SHP77 treated with DMSO at 0.1 percent for 48 hours (cell line): ENCODE measurements around the gene ANKS1B.
A peak's percentile ranks its signal among the peaks of the same experiment; 100 is the strongest.

ENCODE experiments used
- DNase-seq: peaks from one replicate; lab custom pipeline; 2025; lab: John Stamatoyannopoulos, UW

ANKS1B gene

GRCh38 chr12:99450036-99450630, 534.6 kb downstream of the ANKS1B start:
- no peak for DNase-seq

GRCh38 chr12:99444859-99445316, 539.8 kb downstream of the ANKS1B start:
- DNase-seq: no peak

- DNase-seq: no peak
These were observed 542.0 kb downstream of the ANKS1B start for GRCh38 chr12:99442758-99443157.

GRCh38 chr12:99439399-99439798, 545.3 kb downstream of the ANKS1B start:
- DNase-seq: no peak

- no peak for DNase-seq
These were observed 548.2 kb downstream of the ANKS1B start for GRCh38 chr12:99436584-99436983.

GRCh38 chr12:99435095-99435791, 549.5 kb downstream of the ANKS1B start:
- DNase-seq: no peak

- no peak for DNase-seq
These were observed 551.6 kb downstream of the ANKS1B start for GRCh38 chr12:99433155-99433554.

- DNase-seq: no peak
These were observed 553.5 kb downstream of the ANKS1B start for GRCh38 chr12:99431203-99431602.

- no peak for DNase-seq
These were observed 557.6 kb downstream of the ANKS1B start for GRCh38 chr12:99427104-99427503.

GRCh38 chr12:99418379-99418778, 566.4 kb downstream of the ANKS1B start:
- no peak for DNase-seq

GRCh38 chr12:99413751-99414150, 571.0 kb downstream of the ANKS1B start:
- DNase-seq: peak; percentile 21

GRCh38 chr12:99393763-99394162, 591.0 kb downstream of the ANKS1B start:
- DNase-seq: no peak

- no peak for DNase-seq
These were observed 592.5 kb downstream of the ANKS1B start for GRCh38 chr12:99392091-99392850.

GRCh38 chr12:99390707-99391106, 594.0 kb downstream of the ANKS1B start:
- no peak for DNase-seq

- no peak for DNase-seq
These were observed 595.0 kb downstream of the ANKS1B start for GRCh38 chr12:99389751-99390150.

GRCh38 chr12:99388671-99389195, 596.0 kb downstream of the ANKS1B start:
- DNase-seq: no peak

GRCh38 chr12:99387661-99388060, 597.1 kb downstream of the ANKS1B start:
- no peak for DNase-seq

GRCh38 chr12:99386907-99387306, 597.8 kb downstream of the ANKS1B start:
- DNase-seq: peak; percentile 29

GRCh38 chr12:99383258-99383657, 601.5 kb downstream of the ANKS1B start:
- DNase-seq: no peak

GRCh38 chr12:99381992-99382391, 602.7 kb downstream of the ANKS1B start:
- DNase-seq: no peak

GRCh38 chr12:99380701-99381100, 604.0 kb downstream of the ANKS1B start:
- no peak for DNase-seq

GRCh38 chr12:99374023-99374422, 610.7 kb downstream of the ANKS1B start:
- no peak for DNase-seq
